ENCODE results near the gene ING4.

Gene ING4

DNA sequence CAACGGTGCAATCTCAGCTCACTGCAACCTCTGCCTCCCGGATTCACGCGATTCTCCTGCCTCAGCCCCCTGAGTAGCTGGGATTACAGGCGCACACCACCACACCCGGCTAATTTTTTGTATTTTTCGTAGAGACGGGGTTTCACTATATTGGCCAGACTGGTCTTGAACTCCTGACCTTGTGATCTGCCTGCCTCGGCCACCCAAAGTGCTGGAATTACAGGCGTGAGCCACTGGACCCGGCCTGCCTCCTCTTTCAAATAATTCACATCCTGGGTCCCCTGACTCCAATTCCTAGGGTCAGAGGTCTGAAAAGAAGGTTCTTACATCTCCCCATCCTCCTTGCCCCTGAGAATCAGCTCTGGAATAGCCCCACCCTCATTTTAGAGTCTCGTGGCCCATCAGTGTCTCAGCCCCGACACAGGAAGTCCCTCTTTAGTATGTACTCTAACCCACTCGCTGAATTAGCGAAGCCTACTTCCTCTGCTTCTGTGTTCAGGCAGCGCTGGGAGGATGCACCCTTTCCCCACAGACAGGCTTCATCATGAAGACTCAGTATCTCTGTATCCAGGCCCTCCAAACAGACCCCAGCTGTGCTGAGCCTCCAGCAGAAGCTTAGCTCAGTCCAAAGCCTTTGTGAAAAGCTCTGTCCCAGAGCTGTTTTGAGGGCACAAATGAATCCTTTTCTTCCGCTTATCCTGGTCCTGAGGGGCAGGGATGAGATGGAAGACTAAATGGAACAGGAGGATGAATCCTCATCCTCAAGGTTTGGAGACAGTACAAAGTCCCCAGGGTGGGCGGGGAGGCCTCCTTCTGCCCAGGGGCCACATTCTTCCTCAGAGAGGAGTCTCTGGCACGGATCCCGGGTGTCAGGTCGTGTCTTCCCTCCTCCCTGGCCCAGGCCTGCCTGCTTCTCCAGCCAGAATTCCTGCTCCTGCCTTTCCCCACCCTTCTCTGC is 30.6 kb downstream of the ING4 start:
- no peak for DNase-seq

DNA sequence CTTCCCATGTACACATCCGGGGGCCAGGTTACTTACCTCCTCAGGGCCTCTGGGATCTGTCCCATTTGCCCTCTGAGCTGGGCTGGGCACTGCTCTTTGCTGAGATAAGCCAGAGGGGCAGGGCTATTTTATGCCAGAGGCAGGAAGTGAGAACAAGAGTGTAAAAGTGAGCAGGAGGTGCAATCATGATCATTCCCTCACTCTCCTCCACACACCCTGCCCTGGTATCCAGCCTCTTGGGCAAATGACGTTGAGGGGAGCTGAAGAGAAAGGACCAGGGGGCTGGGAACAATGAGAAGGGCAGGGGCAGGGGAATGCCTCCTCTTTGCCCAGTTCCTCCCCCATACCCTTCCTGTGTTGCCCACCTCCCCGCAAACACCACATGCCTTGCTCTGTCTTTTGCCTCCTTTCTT is 31.4 kb downstream of the ING4 start:
- no peak for DNase-seq

DNA sequence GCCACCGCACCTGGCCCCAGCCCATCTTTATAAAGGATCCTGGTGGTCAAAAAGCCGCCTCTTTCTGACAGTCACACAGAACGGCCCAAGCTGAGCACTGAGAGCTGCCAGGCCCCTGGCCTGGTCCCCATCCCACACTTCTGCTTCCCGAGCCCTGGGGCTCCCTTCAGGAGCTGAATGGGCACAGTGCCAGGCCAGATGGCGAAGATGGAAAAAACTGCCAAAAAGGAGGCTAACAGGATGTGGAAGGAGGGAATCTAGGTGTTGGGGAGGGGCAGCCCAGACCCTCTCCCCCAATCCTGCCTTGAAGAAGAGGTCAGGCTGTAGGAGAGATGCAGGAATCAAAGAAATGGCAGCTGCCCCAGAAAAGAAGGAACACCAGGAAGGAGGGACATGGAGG is 32.2 kb downstream of the ING4 start:
- DNase-seq: no peak

DNA sequence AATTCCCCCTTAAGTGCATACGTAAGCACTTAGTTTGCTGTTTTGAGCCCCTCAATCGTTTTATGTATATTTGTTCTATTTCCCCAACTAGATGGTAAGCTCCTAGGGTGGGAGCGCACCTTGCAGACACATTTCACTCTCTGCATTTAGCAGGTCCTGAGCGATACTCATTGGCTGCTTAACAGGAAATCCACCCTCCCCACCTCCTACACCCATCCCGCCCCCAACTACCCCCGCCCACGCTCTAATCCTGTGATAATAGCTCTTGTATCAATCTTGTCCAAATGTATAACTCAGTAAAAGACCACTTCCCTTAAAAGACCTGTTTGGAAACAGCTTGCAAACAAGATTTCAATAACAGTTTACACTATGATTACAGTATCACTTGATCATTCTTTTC is 35.3 kb downstream of the ING4 start:
- DNase-seq: no peak

DNA sequence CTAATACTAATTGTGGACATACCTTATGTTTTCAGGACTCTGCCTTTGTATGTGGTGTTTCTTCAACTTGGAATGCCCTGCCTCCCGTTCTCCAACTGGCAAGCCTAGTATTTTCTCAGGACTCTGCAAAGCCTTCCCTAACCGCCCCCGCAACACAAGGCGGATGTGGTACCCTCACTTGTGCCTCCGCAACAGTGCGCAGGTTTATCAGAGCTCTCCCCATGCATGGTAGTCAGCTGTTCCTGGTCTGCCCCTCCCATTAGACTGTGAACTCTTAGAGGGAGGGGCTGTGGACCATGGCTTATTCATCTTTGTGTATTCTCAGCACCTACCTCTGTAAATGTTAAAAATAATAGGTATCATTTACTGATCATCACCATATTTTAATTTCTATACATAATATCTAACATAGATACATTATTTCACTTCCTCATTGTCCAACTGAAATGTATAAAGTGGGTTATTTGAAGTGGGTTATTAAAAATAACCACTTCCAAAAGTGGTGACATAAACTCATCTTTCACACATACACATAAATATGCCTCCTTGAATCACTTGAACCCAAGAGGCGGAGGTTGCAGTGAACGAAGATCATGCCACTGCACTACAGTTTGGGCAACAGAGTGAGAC is 36.1 kb downstream of the ING4 start:
- no peak for DNase-seq

DNA sequence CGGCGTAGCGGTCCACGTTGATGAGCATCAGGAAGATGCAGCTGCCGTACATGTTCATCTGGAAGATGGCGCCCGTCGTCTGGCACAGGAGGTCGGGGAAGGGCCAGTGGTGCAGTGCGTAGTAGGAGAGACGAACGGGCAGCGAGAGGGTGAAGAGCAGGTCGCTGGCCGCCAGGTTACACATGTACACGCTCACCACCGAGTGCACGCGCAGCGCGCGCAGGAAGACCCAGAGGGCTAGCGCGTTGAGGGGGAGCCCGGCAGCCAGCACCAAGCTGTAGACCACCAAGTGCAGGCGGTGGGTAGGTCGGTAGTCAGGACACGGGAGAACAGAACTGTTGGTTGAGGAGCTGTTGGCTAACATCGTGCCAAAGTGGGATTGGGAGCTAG is 42.0 kb downstream of the ING4 start:
- DNase-seq: no peak

DNA sequence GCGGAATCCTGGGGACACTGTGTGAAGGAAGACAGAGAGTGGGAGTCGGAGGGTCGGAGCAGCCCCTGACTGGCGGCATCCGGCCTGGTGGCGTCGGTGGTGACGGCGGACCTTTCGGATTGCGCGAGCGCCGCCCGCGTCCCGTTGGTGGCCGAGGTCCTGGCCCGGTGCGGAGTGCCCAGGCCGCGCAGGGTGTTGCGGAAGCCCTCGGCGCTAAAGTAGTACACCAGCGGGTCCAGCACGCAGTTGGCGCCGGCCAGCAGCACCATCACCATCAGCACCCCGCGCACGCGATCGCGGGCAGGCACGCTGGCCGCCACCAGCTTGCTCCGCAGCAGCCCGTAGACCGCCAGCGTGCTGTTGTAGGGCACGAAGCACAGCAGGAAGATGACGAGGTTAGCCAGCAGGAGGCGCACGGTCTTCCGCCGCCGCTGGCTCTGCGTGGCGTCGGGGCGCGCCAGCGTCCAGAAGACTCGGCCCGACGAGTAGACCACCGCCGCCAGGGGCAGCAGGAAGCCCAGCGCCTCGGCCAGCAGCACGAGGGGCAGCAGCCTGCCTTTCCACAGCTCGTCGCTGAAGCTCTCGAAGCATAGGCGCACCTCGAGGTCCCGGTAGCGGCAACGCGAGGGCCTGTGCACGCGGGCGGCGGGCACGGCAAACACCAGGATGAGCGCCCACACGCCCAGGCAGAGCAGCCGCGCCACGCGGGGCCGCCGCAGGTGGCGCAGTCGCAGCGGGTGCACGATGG is 42.6 kb downstream of the ING4 start:
- DNase-seq: no peak

DNA sequence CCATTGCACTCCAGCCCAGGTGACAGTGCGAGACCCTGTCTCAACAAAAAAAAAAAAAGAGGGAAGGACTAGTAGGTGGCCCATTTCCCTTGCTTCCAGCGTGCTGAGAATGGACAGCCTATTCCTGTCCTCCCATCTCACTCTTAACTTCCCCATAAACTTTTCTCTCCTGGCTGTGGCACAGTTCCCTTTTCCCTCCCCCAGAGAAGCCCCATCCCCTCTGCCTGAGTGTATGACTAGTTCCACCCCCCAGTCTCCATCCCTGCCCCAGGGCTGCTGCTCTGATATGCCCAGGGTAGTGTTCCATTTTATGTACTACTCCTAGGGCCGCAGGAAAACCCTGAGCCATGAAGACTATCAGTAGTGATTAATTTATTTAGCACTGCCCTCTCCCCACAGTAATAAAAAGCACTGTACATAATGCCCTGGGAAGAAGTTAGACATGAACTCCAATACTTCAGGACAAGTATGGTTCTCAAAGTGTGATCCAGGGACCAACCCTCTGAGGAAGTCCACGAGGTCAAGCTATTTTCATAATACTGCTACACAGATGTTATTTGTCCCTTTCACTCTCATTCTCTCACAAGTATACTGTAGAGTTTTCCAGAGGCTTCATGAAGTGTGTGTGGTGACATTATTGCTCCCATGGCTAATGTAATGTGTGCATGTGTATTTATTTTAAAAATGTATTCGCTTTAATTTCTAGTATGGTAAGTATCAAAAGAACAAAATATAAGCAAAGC is 44.3 kb downstream of the ING4 start:
- DNase-seq: no peak

DNA sequence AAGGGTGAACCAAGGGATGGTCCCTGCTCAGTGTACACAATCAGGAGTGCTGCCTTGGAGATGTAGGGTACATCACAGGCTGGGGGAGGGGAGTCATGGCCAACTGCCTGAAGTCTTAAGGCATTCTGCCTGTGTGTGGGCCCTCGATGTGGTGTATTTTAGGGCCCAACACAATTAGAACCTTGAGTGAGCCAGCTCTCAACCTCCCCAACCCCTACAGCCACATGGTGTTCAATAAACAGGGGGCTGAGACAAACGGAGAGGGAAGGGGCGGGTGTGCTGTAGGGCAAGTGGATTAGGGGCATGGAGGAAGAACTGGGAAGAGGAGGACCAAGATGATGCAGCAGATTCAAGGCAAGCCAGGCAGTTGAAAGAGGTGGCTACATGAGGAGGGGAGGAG is 47.1 kb downstream of the ING4 start:
- DNase-seq: no peak

DNA sequence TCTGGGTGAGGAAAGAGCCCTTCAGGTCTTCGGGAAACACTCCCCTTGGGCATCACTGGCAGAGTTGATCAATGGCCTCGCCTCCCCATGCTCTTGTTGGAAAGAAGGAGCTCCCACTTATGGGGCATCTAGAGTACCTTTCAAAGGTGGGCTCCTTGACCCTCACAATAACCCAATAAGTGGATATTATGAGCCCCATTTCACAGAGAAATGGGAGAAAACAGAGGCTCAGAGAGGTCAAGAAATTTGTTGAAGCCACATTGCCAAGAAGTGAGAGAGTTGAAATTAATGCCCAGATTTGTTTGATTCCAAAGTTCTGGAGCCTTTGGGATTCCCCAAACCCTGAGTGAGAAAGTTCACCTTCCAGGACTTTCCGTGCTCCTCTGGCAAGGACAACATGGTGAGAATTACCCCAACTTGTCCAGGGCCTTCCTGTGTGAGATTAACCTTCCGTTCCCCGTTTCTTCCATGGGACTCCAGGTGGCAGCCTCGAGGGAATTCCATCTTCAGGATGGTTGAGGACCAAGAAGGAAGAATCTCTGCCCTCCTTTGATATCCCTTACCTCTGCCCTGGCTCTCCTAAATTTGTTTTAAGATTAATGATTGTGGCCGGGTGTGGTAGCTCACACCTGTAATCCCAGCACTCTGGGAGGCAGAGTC is 48.3 kb downstream of the ING4 start:
- DNase-seq: no peak

DNA sequence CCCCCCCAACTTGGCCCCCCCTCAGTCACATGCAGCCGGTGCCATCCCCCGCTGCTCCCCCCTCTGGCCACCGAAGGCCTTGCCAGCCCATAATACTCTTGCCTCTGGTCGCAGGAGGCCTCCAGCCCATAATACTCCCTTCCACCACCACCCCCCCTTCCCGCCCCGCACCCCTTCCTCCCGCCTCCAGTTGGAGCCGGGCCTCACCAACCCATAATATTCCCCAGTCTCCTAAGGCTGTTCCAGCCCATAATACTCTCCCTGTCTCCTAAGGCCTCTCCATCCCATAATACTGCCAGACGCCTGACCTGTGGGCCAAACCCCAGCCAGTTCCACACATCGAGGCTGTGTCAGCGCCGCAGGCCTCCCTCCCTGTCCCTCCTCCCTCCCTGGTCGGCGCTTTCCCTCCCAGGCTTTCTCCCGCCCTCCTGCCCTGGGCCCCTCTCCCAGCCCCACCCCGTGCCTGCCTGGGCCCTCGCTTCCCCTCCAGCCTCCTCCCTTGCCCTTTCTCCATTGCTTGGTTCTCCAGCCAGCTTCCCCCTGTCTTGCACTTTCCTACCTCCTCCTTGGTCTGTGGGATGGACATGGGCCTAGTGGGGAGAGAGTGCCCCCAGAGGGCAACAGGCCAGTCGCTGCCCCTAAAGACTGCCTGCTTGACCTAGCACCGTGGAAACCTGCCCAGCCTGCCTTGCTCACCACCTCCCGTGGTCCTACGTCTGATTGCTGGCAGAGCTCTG is 49.0 kb downstream of the ING4 start:
- DNase-seq: peak; percentile 93

DNA sequence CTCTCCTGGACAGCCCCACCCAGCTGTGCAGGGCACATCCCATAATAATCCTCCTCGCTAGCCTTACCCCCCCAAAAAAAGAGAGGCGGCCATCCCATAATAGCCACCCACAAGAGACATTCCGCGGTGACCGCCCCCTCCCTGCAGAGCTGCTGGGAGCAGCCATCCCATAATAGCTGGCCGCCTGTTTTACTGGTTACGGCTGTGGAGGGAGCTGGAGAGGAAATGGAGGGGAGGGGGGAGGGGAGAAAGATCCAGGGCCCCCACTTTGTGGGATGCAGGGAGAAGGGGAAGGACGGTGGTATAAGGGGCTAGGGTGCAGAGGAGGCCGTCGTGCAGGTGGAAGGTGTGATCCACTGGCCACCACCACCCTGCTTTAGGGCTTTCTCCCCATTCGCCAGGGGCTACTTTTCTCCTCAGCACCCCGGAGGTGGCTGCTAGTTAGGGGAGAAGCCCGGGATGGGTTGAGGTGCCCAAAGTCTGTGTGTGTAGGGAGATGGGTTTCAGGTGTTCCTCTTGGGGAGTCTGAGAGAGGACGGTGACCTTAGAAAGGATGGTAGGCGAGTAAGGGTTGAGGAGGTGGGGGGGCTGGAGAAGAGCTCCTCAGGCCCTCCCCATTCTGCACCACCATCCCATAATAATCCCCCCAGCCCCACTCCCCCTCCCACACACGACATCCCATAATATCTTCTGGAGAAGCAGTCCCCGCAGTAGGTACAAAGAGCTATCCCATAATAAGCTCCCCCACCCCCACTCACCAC is 49.7 kb downstream of the ING4 start:
- DNase-seq: no peak

DNA sequence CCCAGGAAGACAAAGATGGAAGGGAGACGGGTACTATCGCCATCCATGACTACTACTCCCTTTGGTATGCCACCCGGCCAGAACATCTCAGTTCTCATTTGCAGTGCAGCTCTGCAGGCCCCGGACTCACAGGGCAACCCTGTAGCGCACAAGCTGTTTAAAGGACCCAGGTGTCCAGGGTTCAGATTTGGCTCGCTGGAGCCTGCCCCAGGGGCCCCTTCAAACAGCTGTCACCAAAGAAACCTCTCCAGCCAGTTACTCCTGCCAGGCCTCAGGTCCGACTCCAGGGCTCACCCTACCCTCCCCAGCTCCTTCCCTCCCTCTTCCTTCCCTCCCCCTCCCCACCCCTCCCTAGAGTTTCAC is 50.3 kb downstream of the ING4 start:
- no peak for DNase-seq

DNA sequence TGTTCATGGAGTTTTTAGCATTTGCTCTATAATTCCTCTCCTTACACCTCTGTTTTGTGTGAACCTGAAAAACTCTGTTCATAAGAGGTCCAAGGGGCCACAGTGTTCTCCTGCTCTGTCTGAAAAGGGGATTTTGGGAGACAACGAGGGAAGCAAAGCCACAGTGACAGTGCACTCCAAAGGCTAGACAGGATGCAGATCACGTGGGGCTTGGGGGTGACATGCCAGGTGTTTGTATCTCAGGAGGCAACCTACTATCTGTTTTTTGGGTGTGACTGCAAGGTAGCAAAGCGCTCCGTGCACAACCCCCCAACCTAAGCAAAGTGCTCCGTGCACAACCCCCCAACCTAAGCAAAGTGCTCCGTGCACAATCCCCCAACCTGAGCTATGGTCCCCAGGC is 50.7 kb downstream of the ING4 start:
- no peak for DNase-seq

DNA sequence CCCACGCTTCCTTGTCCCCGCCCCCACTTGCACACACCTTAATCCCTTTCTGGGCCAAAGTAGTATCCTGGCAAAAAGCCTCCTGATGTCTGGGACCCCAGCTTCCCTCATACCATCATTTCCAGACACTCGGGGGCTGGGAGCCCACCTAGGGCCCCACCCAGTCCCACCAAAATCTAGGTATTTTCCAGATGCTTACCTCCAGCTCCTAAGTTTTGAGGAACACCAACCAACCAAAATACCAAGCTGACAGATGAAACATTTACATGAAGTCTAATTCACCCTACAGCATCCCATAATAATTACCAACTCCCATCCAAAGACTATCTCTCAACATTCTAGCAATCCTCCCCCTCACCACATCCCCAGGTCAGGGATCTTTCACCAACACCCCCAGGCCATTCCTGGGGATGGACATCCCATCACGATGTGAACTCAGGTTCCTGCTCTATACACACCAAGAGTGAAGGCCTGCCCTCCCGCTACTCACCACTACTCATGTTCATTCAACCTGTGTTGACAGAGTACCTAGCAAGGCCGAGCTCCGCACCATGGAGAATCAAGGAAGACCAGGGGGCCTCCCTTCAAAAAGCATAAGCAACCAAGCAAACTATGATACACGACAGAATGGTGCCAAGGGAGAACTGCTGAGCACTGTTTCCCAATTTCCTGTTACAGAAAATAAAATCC is 54.2 kb downstream of the ING4 start:
- no peak for DNase-seq

DNA sequence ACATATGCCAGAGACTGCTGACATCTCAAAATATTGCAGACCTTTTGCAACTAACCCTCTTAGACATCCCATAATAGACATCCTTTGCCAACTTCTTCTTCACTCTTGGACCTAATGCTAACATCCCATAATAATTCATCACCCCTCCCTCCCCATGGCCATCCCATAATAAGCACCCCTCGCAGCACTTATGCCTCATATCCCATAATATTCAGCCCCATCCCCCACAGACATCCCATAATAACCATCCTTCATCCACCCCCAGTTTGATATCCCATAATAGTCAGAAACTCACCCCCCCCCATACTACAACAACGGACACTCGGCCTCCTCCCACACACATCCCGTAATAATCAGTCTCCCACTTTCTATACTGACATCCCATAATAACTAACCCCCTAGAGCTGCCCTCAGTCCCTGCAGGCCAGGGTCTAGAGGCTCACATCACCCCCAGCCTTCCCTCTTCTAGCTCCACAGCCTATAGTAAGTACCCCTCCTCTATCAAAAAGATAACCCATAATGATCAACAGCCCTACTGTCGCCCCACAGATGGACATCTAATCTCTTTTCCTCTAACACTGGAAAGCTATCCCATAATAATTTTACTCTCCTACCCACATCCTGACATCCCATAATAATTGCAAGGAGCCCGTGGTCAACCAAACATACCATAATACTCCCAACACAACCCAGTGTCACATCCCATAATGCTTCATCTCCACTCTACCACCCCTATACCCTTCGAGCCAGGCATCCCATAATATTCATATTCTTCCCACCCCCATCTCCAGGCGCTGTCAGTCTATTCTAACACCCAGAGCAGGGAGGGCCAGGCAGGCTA is 54.9 kb downstream of the ING4 start:
- DNase-seq: no peak

DNA sequence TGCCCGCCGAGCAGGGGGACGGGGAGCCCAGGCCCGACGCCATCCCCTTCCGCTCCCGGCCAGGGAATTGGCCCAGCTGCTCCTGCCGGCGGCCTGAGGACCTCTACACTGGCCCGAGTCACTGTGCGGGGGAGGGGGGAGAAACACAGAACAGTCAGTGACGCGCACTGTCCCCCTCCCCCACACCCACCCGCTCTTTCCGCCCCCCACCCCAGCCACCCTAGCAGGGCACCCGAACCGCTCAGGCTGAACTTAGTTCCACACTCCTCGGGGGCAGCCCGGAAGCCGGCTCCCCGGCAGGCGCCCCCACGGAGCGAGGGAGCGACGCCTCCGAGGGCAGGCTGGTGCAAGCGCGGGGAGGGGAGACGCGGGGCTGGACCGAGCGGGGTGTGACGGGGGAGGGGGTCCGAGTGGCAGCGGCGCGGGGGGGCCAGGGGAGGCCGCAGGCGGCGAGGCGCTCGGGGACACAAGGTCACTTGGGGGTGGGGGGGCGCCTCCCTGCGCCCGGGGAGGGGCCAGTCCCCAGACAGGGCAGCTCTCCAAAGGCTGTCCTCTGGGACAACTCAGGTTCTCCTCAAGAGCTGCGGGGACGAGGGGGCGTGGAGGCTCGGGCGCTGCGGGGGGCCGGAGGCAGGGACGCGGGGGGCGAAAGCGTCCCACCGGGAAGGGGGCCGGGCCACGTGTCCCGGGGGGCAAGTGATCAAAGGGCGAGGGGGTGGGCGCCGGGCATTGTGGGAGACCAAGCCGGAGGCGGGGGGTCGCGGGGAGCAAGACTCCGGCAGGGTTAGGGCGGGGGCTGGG is 56.4 kb downstream of the ING4 start:
- DNase-seq: no peak
